ENCODE measurements around the gene GAGE10. TPM values are rescaled to one million over a fixed set of nuclear protein-coding genes. Genes with fewer than 3 reads are reported as not detected.
"Not testable (repeated sequence)": the region's sequence is repeated elsewhere in the genome, so short reads cannot be mapped to it uniquely, and the experiment has no call there.

GAGE10 gene
- total and polyA plus RNA-seq, 2 of the 8 experiments (the other 6 are each of a cell fraction or from before 2014, with no cell fraction given), result not detected

GRCh38 chrX:49299293-49299692 lies 4.2 kb upstream of the GAGE10 start:
- H3K4ac ChIP-seq (replicated peaks; ENCODE audit: insufficient read length, low read depth, low read length); H2BK20ac ChIP-seq (ENCODE audit: low read length); H2BK120ac ChIP-seq (replicated peaks; ENCODE audit: low read depth, low read length); H2AFZ ChIP-seq (ENCODE audit: low read length); H3K23me2 ChIP-seq (ENCODE audit: low read depth, low read length); H3K36me3 ChIP-seq (ENCODE audit: control insufficient read depth in 2 of 4, insufficient read depth in 4 of 4, low read length in 3 of 4); DNase-seq (ENCODE audit: low read depth in 1 of 2, low spot score in 2 of 2); H3K4me3 ChIP-seq (ENCODE audit: extremely low read depth in 1 of 4, insufficient read depth in 2 of 4, low read depth in 3 of 4, low read length in 4 of 4); H3K27me3 ChIP-seq (replicated peaks in 1 of 4; ENCODE audit: control insufficient read depth in 3 of 4, extremely low read depth in 1 of 4, insufficient read depth in 3 of 4, low read length in 3 of 4); H3K79me2 ChIP-seq (ENCODE audit: control insufficient read depth in 1 of 2, insufficient read depth in 2 of 2, low read length in 2 of 2); H4K8ac ChIP-seq (ENCODE audit: extremely low read depth, insufficient read depth, low read length); H4K20me1 ChIP-seq (replicated peaks in 1 of 2; ENCODE audit: control insufficient read depth in 1 of 2, insufficient read depth in 2 of 2, low read length in 2 of 2); POLR2A ChIA-PET (ENCODE audit: partially characterized antibody); H4K5ac ChIP-seq (ENCODE audit: insufficient read length, low read depth, low read length); H3K14ac ChIP-seq (ENCODE audit: insufficient read length); H3K9me3 ChIP-seq (ENCODE audit: insufficient read depth in 2 of 2, low read depth in 1 of 2, low read length in 1 of 2); CTCF ChIA-PET (ENCODE audit: partially characterized antibody); H2AK5ac ChIP-seq (ENCODE audit: low read depth, low read length); H3K79me1 ChIP-seq (ENCODE audit: low read depth, low read length); H3K4me1 ChIP-seq (replicated peaks in 1 of 4; ENCODE audit: control insufficient read depth in 3 of 4, insufficient read depth in 4 of 4, low read length in 3 of 4); H2BK15ac ChIP-seq (ENCODE audit: low read length); H3K4me2 ChIP-seq (ENCODE audit: insufficient read depth in 1 of 2, low read depth in 2 of 2, low read length in 2 of 2); H3K23ac ChIP-seq (ENCODE audit: insufficient read length); H3K9ac ChIP-seq (replicated peaks in 1 of 4; ENCODE audit: extremely low read depth in 1 of 4, low read depth in 3 of 4, low read length in 3 of 4); H2BK12ac ChIP-seq (ENCODE audit: low read depth, low read length); H3K18ac ChIP-seq (ENCODE audit: extremely low read depth, low read length); H3K56ac ChIP-seq (replicated peaks; ENCODE audit: insufficient read length, low read depth, low read length); FAIRE-seq; H3K27ac ChIP-seq (ENCODE audit: low read depth, low read length); H2BK5ac ChIP-seq (ENCODE audit: low read depth, low read length); H4K91ac ChIP-seq (replicated peaks; ENCODE audit: insufficient read length, low read length): not testable (repeated sequence)
- 92% methylated on average over 2 of the region's 5 CpGs; no CpG with 5 or more reads in 1 of the 2 experiments for WGBS, 2 experiments (ENCODE audit: extremely low coverage in 1 of 2, insufficient coverage in 1 of 2, insufficient read length in 1 of 2, insufficient replicate concordance in 2 of 2, low coverage in 1 of 2, low lambda C conversion rate in 2 of 2, missing lambda C conversion rate in 1 of 2)

Measured in H1 (cell line).